Measurements from ENCODE around the gene ACOXL.
A peak's percentile ranks its signal among the peaks of the same experiment; 100 is the strongest.
"Not testable (repeated sequence)": the region's sequence is repeated elsewhere in the genome, so short reads cannot be mapped to it uniquely, and the experiment has no call there.

The ACOXL gene

DNA sequence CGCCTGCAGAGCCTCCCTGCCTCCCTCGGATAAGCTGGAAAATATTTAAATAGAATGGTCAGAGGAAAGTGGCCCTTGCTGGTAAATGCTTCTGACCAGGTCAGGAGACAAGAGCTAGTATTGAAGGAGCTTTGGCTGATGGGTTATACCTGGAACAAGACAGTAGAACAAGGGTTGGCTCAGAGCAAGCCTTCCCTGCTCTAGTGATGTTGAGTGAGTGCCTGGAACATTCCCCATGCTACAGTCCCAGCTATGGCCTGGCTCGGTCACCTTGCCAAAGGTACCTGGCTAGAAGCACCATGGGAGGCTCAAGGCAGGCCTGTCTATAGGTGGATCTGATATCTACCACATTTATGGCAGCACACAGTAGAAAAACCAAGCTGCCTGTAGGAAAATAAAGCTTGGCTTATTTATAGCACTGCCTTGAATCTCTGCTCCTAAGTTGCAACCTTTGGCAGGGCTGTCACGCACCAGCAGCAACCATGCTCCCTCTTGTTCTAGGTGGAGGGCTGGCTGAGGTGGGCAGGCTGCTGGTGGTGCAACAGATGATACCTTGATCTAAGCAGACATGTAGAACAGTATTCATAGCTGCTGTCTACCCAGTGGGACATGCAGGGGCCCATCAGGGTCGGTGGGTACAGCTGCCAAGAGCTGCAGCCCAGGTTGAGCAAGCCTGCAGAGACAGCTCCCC lies 321.6 kb downstream of the ACOXL start:
- no peak for DNase-seq

DNA sequence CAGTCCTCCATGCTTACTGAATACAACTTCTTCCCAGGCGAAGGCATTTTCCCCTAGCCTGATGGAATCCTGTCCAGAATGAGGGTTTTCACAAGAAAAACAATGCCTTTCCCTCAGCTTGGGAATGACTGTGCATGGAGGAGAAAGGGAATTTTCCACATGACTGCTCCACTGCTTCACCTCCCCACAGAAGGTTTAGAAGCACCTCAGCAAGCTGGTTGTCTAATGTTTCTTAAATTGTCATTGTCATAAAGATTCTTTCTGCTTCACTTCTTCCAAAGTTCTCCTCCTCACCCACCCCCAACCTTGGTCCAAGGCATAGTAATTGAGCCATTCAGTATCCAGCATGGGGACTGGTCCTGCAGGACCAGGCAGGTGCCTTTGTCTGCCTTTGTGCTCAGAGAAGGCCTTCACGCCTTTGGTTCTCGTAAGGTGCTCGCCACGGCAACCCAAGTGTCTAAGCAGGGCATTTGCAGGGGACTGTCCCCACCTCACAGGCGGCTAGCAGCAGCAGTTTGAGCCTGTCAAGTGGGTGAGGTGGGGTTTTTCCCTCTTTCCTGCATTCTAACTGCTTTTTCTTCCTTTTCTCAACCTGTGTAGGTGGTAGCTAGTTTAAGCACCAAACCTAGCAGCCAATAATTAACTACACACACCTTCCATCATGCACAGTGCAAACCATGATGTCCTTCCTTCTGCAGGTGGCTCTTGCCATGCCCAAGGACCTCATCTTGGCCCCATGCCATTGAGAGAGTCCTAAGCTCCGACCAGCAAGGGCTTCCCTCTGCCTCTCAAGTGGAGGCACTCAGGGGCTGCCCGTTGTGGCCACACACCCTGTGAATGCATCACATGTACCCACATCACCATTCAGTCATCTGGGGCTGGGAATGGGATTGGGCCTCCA lies 322.7 kb downstream of the ACOXL start:
- no peak for DNase-seq

DNA sequence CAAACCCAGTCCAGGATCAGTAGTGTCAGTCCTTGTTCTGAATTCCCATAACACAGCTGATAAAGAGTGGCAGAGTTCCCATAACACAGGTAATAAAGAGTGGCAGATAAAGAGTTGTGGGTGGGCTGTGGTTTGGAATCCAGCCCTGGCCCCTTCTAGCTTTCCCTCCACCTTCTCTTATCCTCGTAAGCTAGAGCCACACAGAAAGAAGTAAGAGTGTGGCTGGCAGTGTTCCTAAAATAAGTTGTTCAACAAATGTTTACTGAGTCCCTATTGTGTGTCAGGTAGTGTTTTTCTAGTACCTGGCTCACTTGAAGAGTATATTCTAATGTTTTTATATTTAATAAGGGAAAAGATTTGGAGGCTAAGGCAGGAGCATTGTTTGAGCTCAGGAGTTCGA lies 323.4 kb downstream of the ACOXL start:
- DNase-seq: no peak

DNA sequence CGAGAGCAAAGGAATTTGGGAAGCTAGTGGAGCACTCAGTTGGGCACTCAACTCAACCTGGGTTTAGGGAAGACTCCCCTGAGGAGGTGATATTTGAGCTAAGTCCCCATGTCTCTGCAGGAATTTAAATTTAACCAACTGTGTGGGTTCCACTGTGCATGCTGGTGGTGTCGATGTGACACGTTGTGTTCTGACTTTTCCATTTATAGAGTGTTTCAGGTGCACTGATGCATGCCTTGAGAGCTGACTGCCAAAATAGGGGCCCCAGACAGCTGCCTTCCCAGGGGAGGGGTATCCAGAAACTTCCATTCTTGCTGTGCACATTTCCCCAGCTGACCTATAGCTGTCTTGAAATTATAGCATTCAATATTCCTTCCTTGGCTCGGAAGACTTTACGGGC lies 324.7 kb downstream of the ACOXL start:
- no peak for DNase-seq

DNA sequence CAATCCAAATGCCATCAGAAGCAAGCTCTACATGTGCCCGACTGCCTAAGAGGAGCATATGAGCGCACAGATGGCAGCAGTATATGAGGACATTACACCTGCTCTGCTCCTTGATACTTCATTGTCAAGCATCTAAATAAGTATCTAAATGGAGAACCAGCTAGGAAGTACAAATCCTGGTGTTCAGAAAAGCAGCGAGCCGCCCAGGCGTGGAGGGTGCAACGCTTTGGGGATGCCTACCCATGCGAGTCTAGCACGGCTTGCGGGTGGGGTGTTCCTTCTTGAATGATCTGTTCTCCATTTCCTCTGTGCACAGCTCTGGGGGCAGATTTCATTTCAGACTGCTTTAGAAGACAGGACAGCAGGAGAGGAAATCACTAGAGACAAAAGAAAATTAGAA lies 325.3 kb downstream of the ACOXL start:
- DNase-seq: no peak

DNA sequence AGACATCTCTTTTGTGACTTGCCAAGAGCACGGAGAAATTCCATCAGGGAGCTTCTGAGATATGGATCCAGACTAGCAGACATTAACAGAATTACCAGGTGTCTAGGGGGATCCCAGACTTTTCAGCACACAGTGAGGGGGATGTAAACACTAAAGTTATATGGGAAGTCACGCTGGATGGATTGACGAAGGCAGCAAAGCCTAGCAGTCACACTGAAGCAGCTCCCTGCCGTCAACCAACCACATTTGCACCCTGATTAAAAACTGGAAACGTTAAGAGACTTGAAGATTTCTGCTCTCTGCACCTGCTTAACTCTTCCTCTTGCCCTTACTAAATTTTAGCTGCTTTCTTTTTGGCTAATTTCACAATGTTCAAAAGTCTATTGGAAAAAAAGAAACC lies 325.9 kb downstream of the ACOXL start:
- no peak for DNase-seq

DNA sequence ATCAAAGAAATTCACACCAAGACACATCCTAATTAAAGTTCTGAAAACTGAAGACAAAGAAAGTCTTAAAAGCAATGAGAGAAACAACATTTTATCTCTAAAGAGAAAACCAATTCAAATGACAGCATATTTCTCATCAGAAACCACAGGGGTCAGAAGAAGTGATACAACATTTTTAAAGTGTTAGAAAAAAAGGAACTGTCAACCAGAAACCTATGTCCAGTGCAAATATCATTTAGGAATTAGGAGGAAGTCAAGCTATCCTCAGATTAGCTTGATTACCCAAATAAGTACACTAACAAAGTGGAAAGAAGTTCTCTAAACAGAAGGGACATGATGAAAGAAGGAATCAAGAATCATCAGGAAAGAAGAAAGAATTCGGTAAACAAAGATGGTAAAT lies 328.8 kb downstream of the ACOXL start:
- DNase-seq: no peak

DNA sequence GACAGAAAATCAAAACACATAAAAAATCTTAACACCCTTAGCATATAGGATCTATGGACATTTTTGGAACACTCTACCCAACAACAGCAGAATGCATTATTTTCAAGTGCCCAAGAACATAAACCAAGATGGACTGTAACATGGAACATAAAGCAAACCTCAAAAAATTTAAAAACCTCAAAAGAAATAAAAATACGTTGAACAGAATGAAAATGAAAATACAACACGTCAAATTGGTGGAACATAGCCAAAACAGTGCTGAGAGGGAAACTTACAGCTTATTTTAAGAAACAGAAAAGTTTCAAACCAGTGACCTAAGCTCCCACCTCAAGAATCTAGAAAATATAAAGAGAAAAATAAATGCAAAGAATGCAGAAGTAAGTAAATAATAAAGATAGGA lies 330.0 kb downstream of the ACOXL start:
- DNase-seq: no peak

DNA sequence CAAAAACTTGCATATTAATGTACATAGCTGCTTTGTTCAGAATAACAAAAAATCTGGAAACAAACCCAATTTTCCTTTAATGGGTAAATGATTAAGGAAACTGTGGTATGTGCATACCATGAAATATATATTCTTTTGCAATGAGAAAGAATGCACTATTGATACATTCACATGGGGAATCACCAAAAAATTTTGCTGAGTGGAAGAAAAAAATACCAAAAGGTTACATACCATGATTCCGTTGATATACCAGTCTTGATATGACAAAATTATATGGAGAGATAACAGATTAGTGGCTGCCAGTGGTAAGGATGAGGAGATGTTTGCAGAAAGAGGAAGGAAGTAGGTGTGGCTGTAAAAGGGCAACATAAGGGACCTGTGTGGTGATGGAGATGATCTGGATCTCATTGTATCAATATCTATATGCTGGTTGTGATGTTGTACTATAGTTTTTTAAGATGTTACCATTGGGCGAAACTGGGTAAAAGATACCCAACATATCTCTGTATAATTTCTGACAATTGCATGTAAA lies 333.8 kb downstream of the ACOXL start:
- no peak for DNase-seq

DNA sequence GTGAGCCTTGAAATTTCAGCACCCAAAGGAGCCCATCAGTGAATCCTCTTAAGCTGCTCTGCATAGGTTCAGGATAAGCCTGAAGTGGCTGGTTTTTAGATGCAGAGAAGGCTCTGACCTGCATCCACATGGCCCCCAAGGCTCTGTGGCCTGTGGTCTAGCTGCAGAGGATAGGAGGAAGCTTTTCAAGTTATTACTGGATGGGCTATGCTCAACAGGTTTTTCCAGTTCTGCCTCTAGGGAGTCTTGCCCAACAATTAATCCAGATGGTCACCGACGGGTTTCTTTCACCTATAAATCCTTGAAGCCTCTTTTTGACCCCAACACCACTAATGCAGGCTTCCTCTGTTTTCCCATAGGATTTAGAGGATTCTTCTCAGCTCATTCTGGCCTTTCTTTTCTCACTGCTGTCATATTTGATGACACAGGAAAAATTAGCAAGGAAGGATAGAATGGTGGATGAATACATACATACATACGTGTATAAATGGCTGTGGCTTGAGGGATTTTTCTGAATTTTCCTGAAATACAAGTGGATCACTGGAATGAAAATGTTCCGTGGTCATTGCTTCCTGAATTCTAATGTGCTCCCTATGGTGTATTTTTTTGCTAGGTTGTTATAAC lies 336.2 kb downstream of the ACOXL start:
- no peak for DNase-seq

DNA sequence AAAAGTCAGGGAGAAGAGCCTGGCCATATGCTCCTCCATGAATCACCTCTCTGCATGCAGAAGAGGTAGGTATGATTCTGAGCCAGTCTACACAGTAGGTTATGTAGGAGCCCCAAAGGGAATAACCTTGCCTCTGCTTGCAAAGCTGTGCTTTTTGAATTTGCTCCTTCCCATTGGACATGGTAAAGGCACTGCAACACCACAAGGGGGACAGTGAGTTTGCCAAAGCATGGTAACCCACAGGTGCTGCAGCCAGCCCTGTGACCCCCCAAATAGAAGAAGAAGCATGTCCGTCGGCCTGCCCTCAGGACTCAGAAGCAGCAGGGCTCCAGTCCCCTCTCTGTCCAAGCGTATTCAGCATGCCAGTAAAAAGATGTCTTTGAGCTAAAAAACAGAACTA lies 337.3 kb downstream of the ACOXL start:
- DNase-seq: no peak

DNA sequence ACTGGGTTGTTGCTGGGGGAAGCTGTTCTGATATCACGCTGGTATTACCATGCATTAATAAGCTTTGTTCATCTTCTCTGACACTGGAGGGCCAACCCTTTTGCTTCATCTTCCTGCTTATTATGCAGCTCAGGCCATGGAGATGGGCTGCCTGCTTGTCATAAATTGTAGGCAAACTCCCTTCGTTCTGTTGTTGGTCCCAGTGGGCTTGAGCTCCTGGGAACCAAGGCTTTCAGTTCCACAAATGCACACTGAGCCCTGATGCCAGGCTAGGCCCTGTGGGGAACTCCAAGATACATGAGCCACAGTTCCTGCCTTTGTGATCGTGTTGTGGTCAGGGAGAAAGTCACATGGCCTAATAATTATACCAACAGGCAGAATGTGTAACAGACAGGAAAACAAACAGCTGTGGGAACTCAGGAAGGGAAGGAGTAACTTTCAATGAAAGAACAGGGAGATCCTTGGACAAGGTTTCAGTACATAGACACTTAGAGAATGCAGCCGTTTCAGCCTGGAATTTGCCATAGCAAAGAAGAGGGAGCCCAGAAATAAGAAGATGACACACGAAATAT lies 339.3 kb downstream of the ACOXL start:
- no peak for DNase-seq

DNA sequence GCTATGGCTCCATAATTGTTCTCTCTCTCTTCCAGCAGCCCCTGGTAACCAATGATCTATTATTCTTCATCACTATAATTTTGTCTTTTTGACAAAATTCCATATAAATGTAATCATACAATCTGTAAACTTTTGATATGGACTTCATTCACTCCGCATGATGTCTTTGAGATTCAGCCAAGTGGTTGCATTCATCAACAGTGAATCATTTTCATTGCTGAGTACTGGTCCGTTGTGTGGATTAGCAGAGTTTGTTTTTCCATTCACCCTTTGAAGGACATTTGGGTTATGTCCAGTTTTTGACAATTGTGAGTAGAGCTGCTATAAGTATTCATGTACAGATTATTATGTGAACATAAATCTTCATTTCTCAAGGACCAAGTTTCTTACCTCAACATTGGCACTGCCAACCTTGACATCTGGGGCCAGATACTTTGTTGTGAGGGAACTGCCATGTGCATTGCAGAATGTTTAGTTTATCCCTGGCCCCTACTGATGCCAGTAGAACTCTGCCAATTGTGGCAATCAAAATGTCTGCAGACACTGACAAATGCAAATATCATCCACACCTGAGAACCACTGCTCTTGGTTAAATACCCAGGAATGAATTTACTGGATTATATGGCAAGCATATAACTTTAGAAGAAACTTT lies 340.0 kb downstream of the ACOXL start:
- no peak for DNase-seq

DNA sequence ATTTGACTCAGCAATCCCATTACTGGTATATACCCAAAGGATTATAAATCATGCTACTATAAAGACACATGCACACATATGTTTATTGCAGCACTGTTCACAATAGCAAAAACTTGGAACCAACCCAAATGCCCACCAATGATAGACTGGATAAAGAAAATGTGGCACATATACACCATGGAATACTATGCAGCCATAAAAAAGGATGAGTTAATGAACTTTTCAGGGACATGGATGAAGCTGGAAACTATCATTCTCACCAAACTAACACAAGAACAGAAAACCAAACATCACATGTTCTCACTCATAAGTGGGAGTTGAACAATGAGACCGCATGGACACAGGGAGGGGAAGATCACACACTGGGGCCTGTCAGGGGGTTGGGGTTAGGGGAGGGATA lies 350.3 kb downstream of the ACOXL start:
- DNase-seq: not testable (repeated sequence)

DNA sequence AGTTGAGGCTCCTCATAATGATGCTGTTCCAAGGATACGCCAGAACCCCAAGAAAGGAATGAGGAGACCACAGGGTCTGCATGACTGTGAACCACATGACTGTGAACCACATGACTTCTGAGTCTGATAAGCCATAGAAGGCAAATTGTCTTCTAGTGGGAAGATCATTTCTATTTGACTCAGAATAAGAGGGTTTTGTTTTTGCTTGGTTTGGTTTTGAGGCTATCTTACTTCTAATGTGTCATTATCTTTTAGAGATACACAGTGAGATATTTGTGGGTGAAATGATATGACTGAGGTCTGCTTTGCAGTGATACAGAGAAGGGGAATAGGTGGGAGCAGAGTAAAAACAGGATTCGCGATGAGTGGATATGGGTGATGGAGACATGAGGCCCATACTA lies 359.4 kb downstream of the ACOXL start:
- DNase-seq: no peak

DNA sequence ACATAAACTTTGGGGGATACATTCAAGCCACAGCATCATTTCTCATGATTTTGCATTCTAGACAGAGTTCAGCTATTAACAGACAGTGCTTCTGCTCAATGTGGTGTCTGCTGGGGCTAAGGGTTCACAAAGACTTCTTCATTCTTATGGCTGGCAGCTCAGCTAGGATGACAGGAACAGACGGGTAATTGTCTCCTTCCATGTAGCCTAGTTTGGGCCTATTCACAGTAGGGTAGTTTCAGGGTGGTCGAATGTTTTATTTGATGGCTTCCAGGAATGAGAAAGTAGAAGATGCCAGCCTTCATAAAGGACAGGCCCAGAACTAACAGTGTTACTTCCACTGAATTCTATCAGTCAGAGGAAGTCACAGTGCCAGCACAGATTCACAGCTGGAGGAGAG lies 362.3 kb downstream of the ACOXL start:
- peak in 6 of 56 donors; percentile 9 to 36 (median 13) for DNase-seq

DNA sequence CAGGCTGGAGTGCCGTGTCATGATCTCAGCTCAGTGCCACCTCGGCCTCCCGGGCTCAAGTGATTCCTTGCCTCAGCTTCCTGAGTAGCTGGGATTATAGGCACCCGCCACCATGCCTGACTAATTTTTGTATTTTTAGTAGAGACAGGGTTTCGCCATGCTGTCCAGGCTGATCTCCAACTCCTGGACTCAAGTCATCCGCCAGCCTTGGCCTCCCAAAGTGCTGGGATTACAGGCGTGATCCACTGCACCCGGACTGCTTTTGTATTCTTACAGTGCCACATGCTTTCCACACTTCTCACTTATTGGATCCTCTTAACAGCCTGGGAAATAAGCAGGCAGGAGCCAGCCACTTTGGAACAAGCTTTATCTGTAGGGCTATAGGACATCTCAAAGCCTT lies 363.1 kb downstream of the ACOXL start:
- no peak for DNase-seq

DNA sequence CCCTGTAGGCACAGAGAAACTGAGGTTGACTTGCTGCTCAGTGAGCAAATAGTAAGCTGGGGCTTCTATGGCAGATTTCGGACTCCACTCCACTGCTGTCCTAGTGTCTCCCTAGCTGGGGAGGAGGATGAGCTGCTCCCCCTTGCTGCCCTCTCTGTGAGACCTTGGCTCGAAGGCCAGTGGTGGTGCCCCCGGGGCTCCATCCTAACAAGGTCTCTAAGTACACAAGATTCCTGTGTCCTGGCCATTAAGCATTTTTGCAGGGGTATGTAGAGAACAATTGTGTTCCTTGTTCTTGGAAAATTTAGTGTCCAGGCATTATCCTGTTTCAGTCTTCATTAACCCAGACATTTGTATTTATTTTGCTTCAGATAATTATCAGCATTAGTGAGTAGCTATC lies 367.0 kb downstream of the ACOXL start:
- DNase-seq: no peak

DNA sequence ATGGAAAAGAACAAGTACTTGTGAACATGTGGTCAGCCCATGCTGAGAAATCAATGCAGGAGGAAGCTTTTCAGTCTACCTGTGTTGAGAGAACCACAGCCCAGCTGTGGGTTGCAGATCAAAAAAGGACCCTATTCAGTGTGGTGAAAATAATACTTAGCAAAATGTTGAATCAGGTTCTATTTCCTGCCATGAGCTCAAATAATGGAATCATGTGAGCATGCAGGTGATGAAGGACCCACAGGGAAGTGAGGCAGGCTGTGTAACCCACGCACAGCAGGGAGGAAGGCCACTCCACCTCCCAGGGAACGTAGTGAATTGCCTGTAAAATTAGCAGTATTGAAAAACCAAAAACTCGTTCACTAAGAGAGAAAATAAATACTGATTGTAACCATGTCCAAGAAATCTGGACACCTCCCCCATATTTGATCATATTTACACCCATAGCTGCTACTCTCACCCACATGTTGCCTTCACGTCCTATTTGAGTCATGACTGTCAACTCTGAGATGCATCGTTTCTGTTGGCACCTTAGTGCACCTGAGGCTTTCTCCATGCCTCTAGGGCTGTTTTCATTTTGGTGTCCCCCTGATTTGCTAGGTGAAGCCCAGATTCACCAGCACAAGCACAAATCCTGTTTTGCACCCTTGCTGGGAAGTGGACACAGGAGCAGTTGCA lies 367.9 kb downstream of the ACOXL start:
- no peak for DNase-seq

DNA sequence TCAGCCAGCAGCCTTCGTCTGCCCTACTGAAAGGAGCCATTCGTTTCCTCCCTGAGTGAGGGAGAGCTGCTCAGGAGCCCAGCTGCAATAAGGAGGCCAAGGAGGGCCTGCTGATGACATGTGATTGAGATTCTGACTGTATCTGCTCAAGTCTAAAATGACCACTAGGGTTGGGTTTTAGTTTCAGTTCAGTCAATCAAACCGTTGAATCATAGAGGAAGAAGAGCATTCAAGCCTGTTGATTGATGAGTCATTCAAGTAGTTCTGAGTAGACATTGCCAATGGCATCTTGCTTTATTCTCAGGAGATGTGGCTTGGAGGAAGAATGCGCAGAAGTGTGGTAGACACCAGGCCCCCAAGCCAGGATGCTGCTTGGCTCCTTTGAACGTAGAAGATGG lies 368.4 kb downstream of the ACOXL start:
- DNase-seq: no peak

DNA sequence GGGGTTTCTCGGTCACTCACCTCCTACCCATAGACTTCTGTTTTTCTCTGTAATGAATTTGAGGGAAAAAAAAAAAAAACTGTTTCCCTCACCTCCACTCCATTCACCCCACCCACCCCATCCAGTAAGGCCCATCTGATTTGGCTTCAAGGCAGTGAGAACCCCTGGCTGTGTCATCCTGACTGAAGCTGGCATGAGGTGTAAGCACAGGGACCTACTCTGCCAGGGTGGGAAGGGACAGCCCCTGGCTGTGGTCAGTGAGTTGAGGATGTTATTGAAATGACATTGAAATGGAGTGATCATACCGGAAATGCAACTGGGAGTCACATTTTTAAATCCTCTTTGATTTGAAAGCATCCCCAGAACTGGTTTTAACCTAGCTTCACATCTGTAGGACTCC lies 369.2 kb downstream of the ACOXL start:
- no peak for DNase-seq
